ENCODE data around the gene ZNF701. TPM values are rescaled to one million over a fixed set of nuclear protein-coding genes. Genes with fewer than 3 reads are reported as not detected.
"Not testable (repeated sequence)": the region's sequence is repeated elsewhere in the genome, so short reads cannot be mapped to it uniquely, and the experiment has no call there.

The ZNF701 gene
- total RNA-seq, 1 donor from 2014 or later: 15.7 TPM

- Histone ChIP-seq H3K27me3 (no peaks in the 10 kb centered on the region), H3K36me3 (peaks cover 0 to 16% of the 10 kb centered on the region in 2 donors), H3K9me3 (no peaks in the 10 kb centered on the region), H3K4me3 (no peak overlapping the region), H3K4me1 (peaks cover 18% of the 10 kb centered on the region), H3K27ac (no peak overlapping the region)
- TF ChIP-seq POLR2AphosphoS5 (IDR thresholded peaks at IDR 0.05; ENCODE audit: insufficient read depth in 1 of 2, low read depth in 1 of 2) (no peak), CTCF (IDR thresholded peaks at IDR 0.05) (no peak), POLR2A (IDR thresholded peaks at IDR 0.05) (no peak)
- DNase-seq (ENCODE audit: extremely low spot score in 2 of 2): no peak
- intact Hi-C loops (cut with DNase I): no loop called here
Measured at GRCh38 chr19:52566588-52566987, 3.5 kb upstream of the ZNF701 start.

GRCh38 chr19:52567921-52568320, 2.2 kb upstream of the ZNF701 start:
- intact Hi-C loops (cut with DNase I): no loop called here
- Histone ChIP-seq H3K4me1 (peaks cover 21% of the 10 kb centered on the region), H3K36me3 (peaks cover 0 to 8% of the 10 kb centered on the region in 2 donors), H3K27ac (no peak overlapping the region), H3K9me3 (no peaks in the 10 kb centered on the region), H3K4me3 (no peak overlapping the region), H3K27me3 (no peaks in the 10 kb centered on the region)
- TF ChIP-seq CTCF (IDR thresholded peaks at IDR 0.05): no peak
- no peak for TF ChIP-seq POLR2AphosphoS5 (IDR thresholded peaks at IDR 0.05; ENCODE audit: insufficient read depth in 1 of 2, low read depth in 1 of 2)
- TF ChIP-seq POLR2A (IDR thresholded peaks at IDR 0.05): no peak
- DNase-seq (ENCODE audit: extremely low spot score in 2 of 2): no peak

GRCh38 chr19:52569638-52569999, 468 bp upstream of the ZNF701 start:
- H3K27me3 ChIP-seq; H3K9me3 ChIP-seq; intact Hi-C loops (cut with DNase I); DNase-seq (ENCODE audit: extremely low spot score in 2 of 2): not testable (repeated sequence)
- Histone ChIP-seq H3K27ac (peak overlapping the region; percentile 73), H3K4me1 (peaks cover 21% of the 10 kb centered on the region), H3K36me3 (peaks cover 0 to 15% of the 10 kb centered on the region in 2 donors), H3K4me3 (peak overlapping the region; percentile 65 to 66)

- no peak overlapping the region for H3K27ac ChIP-seq
- TF ChIP-seq POLR2AphosphoS5 (IDR thresholded peaks at IDR 0.05; ENCODE audit: insufficient read depth in 1 of 2, low read depth in 1 of 2) (no peak), POLR2A (IDR thresholded peaks at IDR 0.05) (no peak), CTCF (IDR thresholded peaks at IDR 0.05) (no peak)
- intact Hi-C loops (cut with DNase I): no loop called here
- no peaks in the 10 kb centered on the region for H3K4me1 ChIP-seq
- H3K9me3 ChIP-seq: peaks cover 5% of the 10 kb centered on the region
- no peak for DNase-seq (ENCODE audit: extremely low spot score in 2 of 2)
- H3K4me3 ChIP-seq: no peak overlapping the region
- peaks cover 0 to 46% of the 10 kb centered on the region in 2 donors for H3K36me3 ChIP-seq
- no peaks in the 10 kb centered on the region for H3K27me3 ChIP-seq
Measured at GRCh38 chr19:52584736-52585440, 14.8 kb downstream of the ZNF701 start.

- Histone ChIP-seq H3K36me3 (peaks cover 0 to 39% of the 10 kb centered on the region in 2 donors), H3K27me3 (no peaks in the 10 kb centered on the region), H3K4me1 (no peaks in the 10 kb centered on the region), H3K9me3 (peaks cover 5% of the 10 kb centered on the region), H3K4me3 (no peak overlapping the region), H3K27ac (no peak overlapping the region)
- no peak for TF ChIP-seq POLR2A (IDR thresholded peaks at IDR 0.05)
- TF ChIP-seq POLR2AphosphoS5 (IDR thresholded peaks at IDR 0.05; ENCODE audit: insufficient read depth in 1 of 2, low read depth in 1 of 2): no peak
- TF ChIP-seq CTCF (IDR thresholded peaks at IDR 0.05): no peak
- intact Hi-C loops (cut with DNase I): no loop called here
- DNase-seq (ENCODE audit: extremely low spot score in 2 of 2): no peak
Measured at GRCh38 chr19:52585604-52586003, 15.5 kb downstream of the ZNF701 start.
